Panc1 (cell line): ENCODE data around the gene TSR3. TPM values are rescaled to one million over a fixed set of nuclear protein-coding genes. Genes with fewer than 3 reads are reported as not detected.

ENCODE experiments used
- ATAC-seq: fragments of 200-7000 bp; cut with Tn5 transposase; 2 replicates; pipeline ENCODE4 v1.9.1; 2020; ENCODE audit warnings: mild to moderate bottlenecking, moderate library complexity
- BruUV-seq: library from RNA; stranded (reverse); fragments of 400-500 nt; replicated peaks from 2 replicates; lab custom pipeline; 2021; lab: Mats Ljungman, UMichigan
- CTCF ChIA-PET: fragments of 300-600 bp; sonication (Branson Sonifier 250); formaldehyde crosslinking; loops from one replicate; lab custom pipeline; 2022; ENCODE audit warnings: antibody characterized with exemption; lab: Charles Lee
- POLR2A ChIA-PET: fragments of 300-600 bp; sonication (Branson Sonifier 250); formaldehyde crosslinking; loops from one replicate; lab custom pipeline; 2022; ENCODE audit warnings: antibody characterized with exemption; lab: Charles Lee
- DNase-seq: peaks from one replicate; pipeline ENCODE4 v3.0.0-alpha.2; 2010; ENCODE audit warnings: low read depth, low spot score
- H3K27ac ChIP-seq: 2 replicates; pipeline ENCODE4 v1.5.1; 2011; ENCODE audit warnings: mild to moderate bottlenecking, low read length, inconsistent platforms
- H3K27me3 ChIP-seq: fragments of 200-500 bp; sonication (Bioruptor generic); 2 replicates; pipeline ENCODE4 v1.6.0; 2014; ENCODE audit warnings: low read length, inconsistent platforms; ENCODE audit not compliant: control insufficient read depth, insufficient read depth
- H3K36me3 ChIP-seq: fragments of 200-500 bp; sonication (Bioruptor generic); 2 replicates; pipeline ENCODE4 v1.5.1; 2014; ENCODE audit warnings: inconsistent platforms, mild to moderate bottlenecking, low read length, moderate library complexity; ENCODE audit not compliant: control insufficient read depth, insufficient read depth
- H3K4me1 ChIP-seq: 2 replicates; pipeline ENCODE4 v1.5.1; 2011; ENCODE audit warnings: inconsistent platforms, mild to moderate bottlenecking, low read length, moderate library complexity; ENCODE audit not compliant: control insufficient read depth, insufficient read depth
- H3K4me3 ChIP-seq, 2 experiments: 2 replicates each; pipeline ENCODE4 v1.5.1; 2011 to 2012; ENCODE audit warnings: low read depth in 2 of 2, low read length in 2 of 2, mild to moderate bottlenecking in 2 of 2, inconsistent platforms in 1 of 2, moderate library complexity in 1 of 2
- H3K9me3 ChIP-seq: fragments of 200-500 bp; sonication (Bioruptor generic); 2 replicates; pipeline ENCODE4 v1.5.1; 2014; ENCODE audit warnings: low read depth, mild to moderate bottlenecking, inconsistent platforms, low read length, moderate library complexity; ENCODE audit not compliant: control insufficient read depth, insufficient read depth
- POLR2AphosphoS5 ChIP-seq: IDR thresholded peaks from 2 replicates; pipeline ENCODE4 v1.6.1; 2012; ENCODE audit warnings: mild to moderate bottlenecking, low read depth, low read length, moderate library complexity
- REST ChIP-seq, 2 experiments: IDR thresholded peaks; 2 replicates each; pipeline ENCODE4 v1.6.1; 2011 to 2012; ENCODE audit warnings: low read depth in 2 of 2, control low read depth in 1 of 2, low read length in 1 of 2, mild to moderate bottlenecking in 1 of 2, moderate library complexity in 1 of 2; ENCODE audit not compliant: insufficient read depth in 1 of 2
- SIN3A ChIP-seq: IDR thresholded peaks from 2 replicates; pipeline ENCODE4 v1.6.1; 2012; ENCODE audit warnings: low read depth, mild to moderate bottlenecking, low read length, moderate library complexity, borderline replicate concordance; ENCODE audit not compliant: insufficient read depth
- TCF7L2 ChIP-seq: IDR thresholded peaks from 2 replicates; pipeline ENCODE4 v1.6.1; 2011; ENCODE audit warnings: mild to moderate bottlenecking, low read depth, low read length, inconsistent platforms
- in situ Hi-C: cut with HindIII; loops from 2 replicates; pipeline ENCODE4 v1.10.0; 2016; ENCODE audit warnings: low sequenced_read_pairs, low pct_unique_long_range_greater_than_20kb
- intact Hi-C: fragments of 100-400 bp; cut with micrococcal nuclease; formaldehyde crosslinking; loops from one replicate; pipeline ENCODE4 v1.10.0; 2022; ENCODE audit not compliant: unreplicated experiment
- total RNA-seq: library from RNA; stranded (reverse); gene quantifications from one replicate; pipeline ENCODE4 v1.2.1, GENCODE V29; 2021; ENCODE audit not compliant: unreplicated experiment
- TF ChIP-seq, protein P1 (sequence below): fragments of 450-650 bp; IDR thresholded peaks from 2 replicates; pipeline ENCODE4 v1.5.1; 2017; ENCODE audit warnings: mild to moderate bottlenecking

TSR3 gene
- total RNA-seq, 1 experiment from 2014 or later, result 89.7 TPM

- BruUV-seq, result no TSS peak
- POLR2A ChIA-PET, result no interaction called here
- no peak overlapping the region for H3K4me3 ChIP-seq
- peaks cover 5% of the 10 kb centered on the region for H3K36me3 ChIP-seq
- TF ChIP-seq SIN3A, result no peak
- no peak for TF ChIP-seq REST (IDR thresholded peaks at IDR 0.05; ENCODE audit: insufficient read depth in 1 of 2, low read depth in 2 of 2, low read length in 1 of 2)
- TF ChIP-seq POLR2AphosphoS5, result 0 out of 2 replicates have a peak, but pooled peaks have one; percentile 28
- in situ Hi-C loops (no loop called here), intact Hi-C loops (no loop called here)
- H3K9me3 ChIP-seq, result no peaks in the 10 kb centered on the region
- peak overlapping the region; percentile 39 for H3K27ac ChIP-seq
- no peaks in the 10 kb centered on the region for H3K27me3 ChIP-seq
- peak; percentile 83 for ATAC-seq
- no peak for DNase-seq
- CTCF ChIA-PET, result no interaction called here
- peaks cover 29% of the 10 kb centered on the region for H3K4me1 ChIP-seq
Observed at GRCh38 chr16:1357906-1358566, 6.4 kb upstream of the TSR3 start.

DNA sequence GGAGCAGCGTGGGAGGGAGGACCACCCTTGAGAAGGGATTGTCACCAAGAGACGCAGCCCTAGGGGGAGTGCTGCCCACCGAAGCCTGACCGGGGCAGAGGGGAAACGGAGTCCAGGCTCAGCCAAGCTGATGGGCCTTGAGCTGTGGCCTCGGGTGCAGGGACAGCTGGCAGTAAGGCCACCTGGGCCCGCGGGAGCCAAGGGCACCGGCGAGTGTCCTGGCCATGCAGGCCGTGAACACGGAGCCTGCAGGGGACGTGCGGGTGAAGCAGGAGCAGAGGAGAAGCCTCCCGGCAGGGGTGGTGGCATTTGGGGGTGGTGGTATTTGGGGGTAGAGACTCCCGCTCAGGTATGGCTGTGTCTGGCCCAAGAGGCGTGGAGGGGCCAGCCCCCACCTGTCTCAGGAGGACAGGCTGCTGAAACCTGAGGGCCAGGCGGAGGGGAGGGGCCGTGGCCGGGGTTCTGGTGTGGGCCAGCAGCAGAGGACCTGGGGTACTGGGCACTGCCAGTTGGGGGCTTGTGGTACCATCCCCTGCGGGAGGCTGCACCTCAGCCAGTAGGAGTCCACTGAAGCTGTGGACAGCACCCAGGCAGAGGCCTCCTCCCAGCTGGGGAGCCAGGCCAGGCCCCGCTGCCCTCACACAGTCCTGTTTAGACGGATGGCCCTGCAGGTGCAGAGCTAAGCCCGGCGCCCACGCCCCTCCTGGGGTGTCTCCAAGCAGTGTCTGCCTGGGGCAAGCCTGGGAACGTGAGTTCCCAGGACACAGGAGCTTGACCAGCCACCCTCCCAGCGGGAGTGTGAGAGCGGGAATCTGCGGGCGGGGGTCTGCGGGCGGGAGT lies 4.6 kb upstream of the TSR3 start:
- CTCF ChIA-PET, result no interaction called here
- no peak for ATAC-seq
- POLR2A ChIA-PET, result interaction anchor here (0.7 kb wide), 1 partner anchor 23 kb away, joined by 4 read pairs; no protein-coding TSS in a partner anchor
- TF ChIP-seq, protein P1, sequence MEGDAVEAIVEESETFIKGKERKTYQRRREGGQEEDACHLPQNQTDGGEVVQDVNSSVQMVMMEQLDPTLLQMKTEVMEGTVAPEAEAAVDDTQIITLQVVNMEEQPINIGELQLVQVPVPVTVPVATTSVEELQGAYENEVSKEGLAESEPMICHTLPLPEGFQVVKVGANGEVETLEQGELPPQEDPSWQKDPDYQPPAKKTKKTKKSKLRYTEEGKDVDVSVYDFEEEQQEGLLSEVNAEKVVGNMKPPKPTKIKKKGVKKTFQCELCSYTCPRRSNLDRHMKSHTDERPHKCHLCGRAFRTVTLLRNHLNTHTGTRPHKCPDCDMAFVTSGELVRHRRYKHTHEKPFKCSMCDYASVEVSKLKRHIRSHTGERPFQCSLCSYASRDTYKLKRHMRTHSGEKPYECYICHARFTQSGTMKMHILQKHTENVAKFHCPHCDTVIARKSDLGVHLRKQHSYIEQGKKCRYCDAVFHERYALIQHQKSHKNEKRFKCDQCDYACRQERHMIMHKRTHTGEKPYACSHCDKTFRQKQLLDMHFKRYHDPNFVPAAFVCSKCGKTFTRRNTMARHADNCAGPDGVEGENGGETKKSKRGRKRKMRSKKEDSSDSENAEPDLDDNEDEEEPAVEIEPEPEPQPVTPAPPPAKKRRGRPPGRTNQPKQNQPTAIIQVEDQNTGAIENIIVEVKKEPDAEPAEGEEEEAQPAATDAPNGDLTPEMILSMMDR, result no peak
- no peak for TF ChIP-seq POLR2AphosphoS5
- TF ChIP-seq SIN3A, result no peak
- TF ChIP-seq TCF7L2, result no peak
- no peak for TF ChIP-seq REST (IDR thresholded peaks at IDR 0.05; ENCODE audit: insufficient read depth in 1 of 2, low read depth in 2 of 2, low read length in 1 of 2)
- H3K4me3 ChIP-seq, result no peak overlapping the region
- no peaks in the 10 kb centered on the region for H3K9me3 ChIP-seq
- in situ Hi-C loops (no loop called here), intact Hi-C loops (no loop called here)
- no peaks in the 10 kb centered on the region for H3K27me3 ChIP-seq
- no peak for DNase-seq
- H3K27ac ChIP-seq, result no peak overlapping the region
- no TSS peak for BruUV-seq
- peaks cover 5% of the 10 kb centered on the region; the same call in 1 of the 2 replicates for H3K36me3 ChIP-seq
- peaks cover 29% of the 10 kb centered on the region for H3K4me1 ChIP-seq
